ENCODE measurements around the gene ZDHHC14.
A peak's percentile ranks its signal among the peaks of the same experiment; 100 is the strongest.

Gene ZDHHC14

GRCh38 chr6:157632821-157633220, 251.8 kb downstream of the ZDHHC14 start:
- H3K4me3 ChIP-seq (ENCODE audit: control insufficient read depth, low read depth, low read length) = no peak overlapping the region
- TF ChIP-seq, protein P1, sequence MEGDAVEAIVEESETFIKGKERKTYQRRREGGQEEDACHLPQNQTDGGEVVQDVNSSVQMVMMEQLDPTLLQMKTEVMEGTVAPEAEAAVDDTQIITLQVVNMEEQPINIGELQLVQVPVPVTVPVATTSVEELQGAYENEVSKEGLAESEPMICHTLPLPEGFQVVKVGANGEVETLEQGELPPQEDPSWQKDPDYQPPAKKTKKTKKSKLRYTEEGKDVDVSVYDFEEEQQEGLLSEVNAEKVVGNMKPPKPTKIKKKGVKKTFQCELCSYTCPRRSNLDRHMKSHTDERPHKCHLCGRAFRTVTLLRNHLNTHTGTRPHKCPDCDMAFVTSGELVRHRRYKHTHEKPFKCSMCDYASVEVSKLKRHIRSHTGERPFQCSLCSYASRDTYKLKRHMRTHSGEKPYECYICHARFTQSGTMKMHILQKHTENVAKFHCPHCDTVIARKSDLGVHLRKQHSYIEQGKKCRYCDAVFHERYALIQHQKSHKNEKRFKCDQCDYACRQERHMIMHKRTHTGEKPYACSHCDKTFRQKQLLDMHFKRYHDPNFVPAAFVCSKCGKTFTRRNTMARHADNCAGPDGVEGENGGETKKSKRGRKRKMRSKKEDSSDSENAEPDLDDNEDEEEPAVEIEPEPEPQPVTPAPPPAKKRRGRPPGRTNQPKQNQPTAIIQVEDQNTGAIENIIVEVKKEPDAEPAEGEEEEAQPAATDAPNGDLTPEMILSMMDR (IDR thresholded peaks at IDR 0.05; ENCODE audit: control insufficient read depth, insufficient read depth, low read depth, low read length, missing control alignments) = no peak
- DNase-seq (ENCODE audit: low read depth) = peak; percentile 53

DNA sequence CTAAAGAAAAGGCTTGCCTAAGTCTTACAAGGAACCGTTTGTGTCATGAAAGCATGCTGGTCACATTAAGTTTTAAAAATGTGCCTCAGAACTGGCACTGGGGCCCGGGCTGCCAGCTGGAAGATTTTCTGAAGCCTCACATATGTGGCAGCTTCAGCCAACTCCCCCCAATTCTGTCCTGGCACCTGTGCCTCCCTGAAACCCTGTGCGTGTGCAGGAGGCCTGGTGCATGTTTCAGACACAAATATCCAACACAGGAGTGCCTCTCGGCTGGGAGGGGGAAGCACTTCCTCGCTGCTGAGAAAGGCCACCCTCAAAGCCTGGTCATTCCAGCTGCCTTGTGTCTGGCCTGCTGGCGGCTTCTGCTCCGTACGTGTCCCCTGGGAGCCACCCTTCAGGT, 253.6 kb downstream of the ZDHHC14 start:
- no peak for DNase-seq (ENCODE audit: low read depth)
- no peak overlapping the region for H3K4me3 ChIP-seq (ENCODE audit: control insufficient read depth, low read depth, low read length)
- TF ChIP-seq, protein P1 (IDR thresholded peaks at IDR 0.05; ENCODE audit: control insufficient read depth, insufficient read depth, low read depth, low read length, missing control alignments) = no peak

DNA sequence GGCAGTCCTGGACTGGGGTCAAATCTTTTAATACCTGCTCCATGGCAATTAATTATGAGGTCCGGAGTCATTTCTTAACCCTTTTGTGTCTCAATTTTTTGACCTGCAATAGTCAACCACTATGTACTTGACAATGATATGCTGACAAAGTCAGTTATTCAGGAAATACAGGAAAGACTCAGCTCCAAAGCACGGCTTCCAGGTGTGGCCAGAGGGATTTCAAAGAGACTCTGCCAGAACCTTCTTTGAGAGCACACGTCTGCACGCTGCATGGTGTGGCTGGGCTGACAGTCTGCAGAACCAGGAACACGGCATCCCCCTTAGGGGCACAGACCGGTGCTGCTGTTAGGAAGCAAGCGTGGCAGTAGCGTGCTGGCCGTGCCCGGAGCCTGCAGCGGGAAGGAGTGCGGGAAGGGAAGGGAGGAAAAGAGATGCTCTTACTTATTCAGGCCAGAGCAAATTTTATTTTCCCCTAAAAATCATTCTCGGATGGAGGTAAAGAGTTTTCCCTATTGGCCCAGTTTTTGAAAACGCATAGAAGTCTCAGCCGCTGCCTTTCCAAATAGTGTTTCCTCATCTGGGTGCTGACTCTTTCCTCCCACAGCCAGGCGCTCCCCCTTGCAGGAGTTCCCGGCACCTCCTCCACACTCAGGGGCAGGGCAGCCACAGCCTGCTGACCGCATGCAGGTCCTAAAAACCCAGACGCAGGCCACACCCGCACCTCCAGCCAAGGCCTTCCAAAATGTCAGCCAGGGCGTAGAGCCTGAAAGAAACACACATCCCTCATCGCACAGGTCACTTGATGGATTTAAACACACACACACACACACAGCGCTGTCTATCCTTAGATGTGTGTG, 254.6 kb downstream of the ZDHHC14 start:
- TF ChIP-seq, protein P1 (IDR thresholded peaks at IDR 0.05; ENCODE audit: control insufficient read depth, insufficient read depth, low read depth, low read length, missing control alignments) = no peak
- no peak overlapping the region for H3K4me3 ChIP-seq (ENCODE audit: control insufficient read depth, low read depth, low read length)
- DNase-seq (ENCODE audit: low read depth) = no peak

DNA sequence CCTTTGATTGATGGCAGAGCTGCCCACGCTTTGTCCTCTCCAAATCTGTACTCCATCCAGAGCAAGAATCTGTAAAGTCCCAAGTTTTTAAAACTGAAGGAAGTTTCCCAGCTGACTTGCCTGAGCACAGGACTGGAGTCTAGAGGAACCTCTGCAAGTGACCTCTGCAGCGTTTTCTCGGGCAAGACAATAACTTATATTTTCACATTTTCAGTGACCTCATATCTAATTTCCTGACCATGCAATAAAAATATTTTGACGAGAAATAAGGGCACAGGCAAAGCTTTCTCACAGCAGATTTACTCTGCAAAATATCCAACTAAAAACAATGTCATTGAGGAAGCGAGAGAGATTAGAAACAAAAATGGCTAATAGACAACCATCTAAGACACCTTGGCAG, 256.5 kb downstream of the ZDHHC14 start:
- no peak for DNase-seq (ENCODE audit: low read depth)
- H3K4me3 ChIP-seq (ENCODE audit: control insufficient read depth, low read depth, low read length) = no peak overlapping the region
- TF ChIP-seq, protein P1 (IDR thresholded peaks at IDR 0.05; ENCODE audit: control insufficient read depth, insufficient read depth, low read depth, low read length, missing control alignments) = no peak

- TF ChIP-seq, protein P1 (IDR thresholded peaks at IDR 0.05; ENCODE audit: control insufficient read depth, insufficient read depth, low read depth, low read length, missing control alignments) = no peak
- no peak overlapping the region for H3K4me3 ChIP-seq (ENCODE audit: control insufficient read depth, low read depth, low read length)
- no peak for DNase-seq (ENCODE audit: low read depth)
These were observed 257.1 kb downstream of the ZDHHC14 start for GRCh38 chr6:157637941-157638662.

DNA sequence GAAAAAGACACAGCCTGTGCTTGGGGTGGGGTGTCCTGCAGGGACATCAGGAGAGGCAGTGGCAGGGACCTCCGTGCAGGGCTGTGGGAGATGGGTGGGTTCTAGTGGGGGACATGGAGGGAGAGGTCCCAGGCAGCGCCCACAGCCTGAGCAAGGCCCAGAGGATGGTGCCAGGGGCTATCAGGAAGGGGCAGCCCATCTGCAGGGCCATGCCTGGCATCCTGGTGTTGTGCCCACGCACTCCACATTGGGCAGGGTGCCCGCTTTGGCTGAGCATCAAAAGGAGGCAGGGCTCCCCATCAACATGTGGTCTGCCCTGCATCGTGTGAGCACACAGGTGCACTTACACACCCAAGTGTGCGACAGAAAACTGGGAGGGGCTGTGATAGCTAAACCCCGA, 257.8 kb downstream of the ZDHHC14 start:
- no peak for DNase-seq (ENCODE audit: low read depth)
- TF ChIP-seq, protein P1 (IDR thresholded peaks at IDR 0.05; ENCODE audit: control insufficient read depth, insufficient read depth, low read depth, low read length, missing control alignments) = no peak
- no peak overlapping the region for H3K4me3 ChIP-seq (ENCODE audit: control insufficient read depth, low read depth, low read length)
